ENCODE data around the gene ISL1.

The ISL1 gene

DNA sequence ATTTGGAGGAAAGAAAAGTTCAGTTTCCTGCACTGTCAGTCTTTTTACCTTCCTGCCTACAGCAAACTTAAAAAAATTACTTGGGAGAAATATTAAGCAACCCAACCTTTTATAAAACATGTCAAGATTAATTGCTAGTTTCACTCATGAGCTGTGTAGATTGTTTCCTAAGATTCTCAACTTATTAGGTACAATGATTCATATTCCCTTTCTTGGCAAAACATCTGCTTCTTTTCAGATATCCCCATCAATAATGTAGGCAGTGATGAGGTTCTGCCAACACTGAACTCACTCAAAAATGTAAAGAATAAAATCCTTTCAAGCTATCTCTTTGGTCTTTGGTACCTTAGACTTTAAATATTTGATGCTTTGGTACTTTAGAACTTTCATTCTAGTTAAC, 56.0 kb downstream of the ISL1 start:
- no peaks in the 10 kb centered on the region for H3K36me3 ChIP-seq (ENCODE audit: control insufficient read depth, insufficient read depth, low read length)
- no peak overlapping the region for H3K4me3 ChIP-seq (ENCODE audit: insufficient read depth, low read depth, low read length)
- no peaks in the 10 kb centered on the region for H3K4me1 ChIP-seq (ENCODE audit: control insufficient read depth, insufficient read depth, low read length)
- H3K9me3 ChIP-seq (ENCODE audit: control insufficient read depth, low read length), result no peaks in the 10 kb centered on the region
- no peak overlapping the region for H3K27ac ChIP-seq (ENCODE audit: insufficient read depth, low read depth, low read length, poor library complexity, severe bottlenecking)
- H3K27me3 ChIP-seq (ENCODE audit: control insufficient read depth, insufficient read depth, low read length, poor library complexity, severe bottlenecking), result no peaks in the 10 kb centered on the region

Data from ectodermal cell (in vitro differentiated cells).